Measurements from ENCODE around the gene OLIG3. TPM values are rescaled to one million over a fixed set of nuclear protein-coding genes. Genes with fewer than 3 reads are reported as not detected.

Gene OLIG3
- total RNA-seq (2014; rRNA removed) (not detected in 2 replicates), Bru-seq, nascent RNA (not detected), BruChase-seq, experiment 1, labeled RNA remaining after a 6-hour chase (not detected), BruChase-seq, experiment 2, labeled RNA remaining after a 2-hour chase (not detected)
- long read RNA-seq = 0 reads

- intact Hi-C loops (cut with micrococcal nuclease) = no loop called here
- no peak within 1 kb of the TSS for H3K9ac ChIP-seq (ENCODE audit: low read length)
- ChIA-PET CTCF (no interaction called here), POLR2A (ENCODE audit: unreplicated experiment) (no interaction called here)
- no peaks in the 10 kb centered on the region for H3K79me2 ChIP-seq (ENCODE audit: low read length)
- DNase-seq = no peak
- no peaks in the 10 kb centered on the region for H3F3A ChIP-seq (ENCODE audit: low read length, unreplicated experiment)
- H3K27ac ChIP-seq (ENCODE audit: low read length) = no peak within 1 kb of the TSS
- no peaks in the 10 kb centered on the region for H3K9me2 ChIP-seq (replicated peaks; ENCODE audit: low read length)
- H3K9me3 ChIP-seq (ENCODE audit: low read length) = no peaks in the 10 kb centered on the region
- H3K4me1 ChIP-seq (ENCODE audit: insufficient read depth, low read length) = no peaks in the 10 kb centered on the region
- no TSS peak for BruUV-seq (replicated peaks)
- ATAC-seq = no peak
- peaks cover 49% of the 10 kb centered on the region for H3K27me3 ChIP-seq (ENCODE audit: low read length)
- TF ChIP-seq EZH2 (IDR thresholded peaks at IDR 0.05; ENCODE audit: low read length, unreplicated experiment) (no peak), EZH2phosphoT487 (IDR thresholded peaks at IDR 0.05; ENCODE audit: borderline replicate concordance, low read length) (no peak)
- TF ChIP-seq, protein P1, sequence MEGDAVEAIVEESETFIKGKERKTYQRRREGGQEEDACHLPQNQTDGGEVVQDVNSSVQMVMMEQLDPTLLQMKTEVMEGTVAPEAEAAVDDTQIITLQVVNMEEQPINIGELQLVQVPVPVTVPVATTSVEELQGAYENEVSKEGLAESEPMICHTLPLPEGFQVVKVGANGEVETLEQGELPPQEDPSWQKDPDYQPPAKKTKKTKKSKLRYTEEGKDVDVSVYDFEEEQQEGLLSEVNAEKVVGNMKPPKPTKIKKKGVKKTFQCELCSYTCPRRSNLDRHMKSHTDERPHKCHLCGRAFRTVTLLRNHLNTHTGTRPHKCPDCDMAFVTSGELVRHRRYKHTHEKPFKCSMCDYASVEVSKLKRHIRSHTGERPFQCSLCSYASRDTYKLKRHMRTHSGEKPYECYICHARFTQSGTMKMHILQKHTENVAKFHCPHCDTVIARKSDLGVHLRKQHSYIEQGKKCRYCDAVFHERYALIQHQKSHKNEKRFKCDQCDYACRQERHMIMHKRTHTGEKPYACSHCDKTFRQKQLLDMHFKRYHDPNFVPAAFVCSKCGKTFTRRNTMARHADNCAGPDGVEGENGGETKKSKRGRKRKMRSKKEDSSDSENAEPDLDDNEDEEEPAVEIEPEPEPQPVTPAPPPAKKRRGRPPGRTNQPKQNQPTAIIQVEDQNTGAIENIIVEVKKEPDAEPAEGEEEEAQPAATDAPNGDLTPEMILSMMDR (conservative IDR thresholded peaks at IDR 0.05; ENCODE audit: low read depth, low read length) = no peak
- H3K4me2 ChIP-seq (ENCODE audit: low read length) = no peak within 1 kb of the TSS
- no peak within 1 kb of the TSS for H2AFZ ChIP-seq (ENCODE audit: low read length)
- H3K4me3 ChIP-seq (ENCODE audit: low read length) = no peak within 1 kb of the TSS
- no peaks in the 10 kb centered on the region for H3K36me3 ChIP-seq (ENCODE audit: low read depth, low read length)
- no peaks in the 10 kb centered on the region for H4K20me1 ChIP-seq (ENCODE audit: low read length)
These were observed at the start of gene OLIG3 for GRCh38 chr6:137494281-137494987. OLIG3 (minus strand) TSS chr6:137494394; CDS start chr6:137494170, 224 bp downstream.

GRCh38 chr6:137543114-137543513 lies 48.9 kb upstream of the OLIG3 start:
- Histone ChIP-seq H3K79me2 (ENCODE audit: low read length) (no peaks in the 10 kb centered on the region), H3K9me2 (replicated peaks; ENCODE audit: low read length) (no peaks in the 10 kb centered on the region), H3K9ac (ENCODE audit: low read length) (no peak overlapping the region), H2AFZ (ENCODE audit: low read length) (no peak overlapping the region), H3K27me3 (ENCODE audit: low read length) (0 out of 2 replicates have a peak, but pooled peaks cover 16% of the 10 kb centered on the region), H3K36me3 (ENCODE audit: low read depth, low read length) (no peaks in the 10 kb centered on the region), H3F3A (ENCODE audit: low read length, unreplicated experiment) (no peaks in the 10 kb centered on the region), H4K20me1 (ENCODE audit: low read length) (no peaks in the 10 kb centered on the region), H3K4me3 (ENCODE audit: low read length) (no peak overlapping the region), H3K4me1 (ENCODE audit: insufficient read depth, low read length) (no peaks in the 10 kb centered on the region), H3K4me2 (ENCODE audit: low read length) (no peak overlapping the region), H3K9me3 (ENCODE audit: low read length) (no peaks in the 10 kb centered on the region), H3K27ac (ENCODE audit: low read length) (no peak overlapping the region)
- ATAC-seq = no peak
- TF ChIP-seq EZH2phosphoT487 (IDR thresholded peaks at IDR 0.05; ENCODE audit: borderline replicate concordance, low read length) (no peak), EZH2 (IDR thresholded peaks at IDR 0.05; ENCODE audit: low read length, unreplicated experiment) (no peak)
- TF ChIP-seq, protein P1 (conservative IDR thresholded peaks at IDR 0.05; ENCODE audit: low read depth, low read length) = no peak
- intact Hi-C loops (cut with micrococcal nuclease) = no loop called here
- POLR2A ChIA-PET (ENCODE audit: unreplicated experiment) = no interaction called here
- no peak for DNase-seq
- CTCF ChIA-PET = no interaction called here
- no TSS peak for BruUV-seq (replicated peaks)

DNA sequence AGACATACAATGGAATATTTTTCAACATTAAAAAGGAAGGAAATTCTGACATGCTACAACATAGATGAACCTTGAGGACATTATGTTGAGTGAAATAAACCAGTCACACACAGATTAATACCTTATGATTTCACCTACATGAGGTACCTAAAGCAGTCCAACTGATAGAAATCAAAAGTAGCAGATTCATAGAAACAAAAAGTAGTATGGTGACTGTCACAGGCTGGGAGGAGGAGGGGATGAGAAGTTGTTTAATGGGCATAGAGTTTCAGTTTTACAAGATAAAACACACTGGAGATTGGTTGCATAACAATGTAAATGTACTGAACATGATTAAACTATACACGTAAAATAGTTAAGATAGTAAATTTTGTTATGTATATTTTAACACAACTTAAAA lies 48.5 kb upstream of the OLIG3 start:
- Histone ChIP-seq H3K27ac (ENCODE audit: low read length) (no peak overlapping the region), H3K4me3 (ENCODE audit: low read length) (no peak overlapping the region), H3K9me3 (ENCODE audit: low read length) (no peaks in the 10 kb centered on the region), H3K9me2 (replicated peaks; ENCODE audit: low read length) (no peaks in the 10 kb centered on the region), H3K9ac (ENCODE audit: low read length) (no peak overlapping the region), H3K4me2 (ENCODE audit: low read length) (no peak overlapping the region), H4K20me1 (ENCODE audit: low read length) (no peaks in the 10 kb centered on the region), H3K27me3 (ENCODE audit: low read length) (peaks cover 14% of the 10 kb centered on the region; the same call in 1 of the 2 replicates), H2AFZ (ENCODE audit: low read length) (no peak overlapping the region), H3K79me2 (ENCODE audit: low read length) (no peaks in the 10 kb centered on the region), H3F3A (ENCODE audit: low read length, unreplicated experiment) (no peaks in the 10 kb centered on the region), H3K4me1 (ENCODE audit: insufficient read depth, low read length) (no peaks in the 10 kb centered on the region), H3K36me3 (ENCODE audit: low read depth, low read length) (no peaks in the 10 kb centered on the region)
- no TSS peak for BruUV-seq (replicated peaks)
- ChIA-PET POLR2A (ENCODE audit: unreplicated experiment) (no interaction called here), CTCF (no interaction called here)
- ATAC-seq = no peak
- DNase-seq = no peak
- intact Hi-C loops (cut with micrococcal nuclease) = no loop called here
- TF ChIP-seq, protein P1 (conservative IDR thresholded peaks at IDR 0.05; ENCODE audit: low read depth, low read length) = no peak
- TF ChIP-seq EZH2 (IDR thresholded peaks at IDR 0.05; ENCODE audit: low read length, unreplicated experiment) (no peak), EZH2phosphoT487 (IDR thresholded peaks at IDR 0.05; ENCODE audit: borderline replicate concordance, low read length) (no peak)
